H9 (cell line): ENCODE measurements around the gene PACSIN2. TPM values are rescaled to one million over a fixed set of nuclear protein-coding genes. Genes with fewer than 3 reads are reported as not detected.

Experiments
- DNase-seq: peaks from one replicate; pipeline ENCODE4 v3.0.0-alpha.2; 2017
- H2AFZ ChIP-seq: one replicate; pipeline ENCODE4 v1.6.1; 2013; ENCODE audit warnings: mild to moderate bottlenecking, low read length, control low read depth, moderate library complexity
- H2AK5ac ChIP-seq: 2 replicates; pipeline ENCODE4 v1.6.1; 2013; ENCODE audit warnings: low read length, control low read depth, mixed read lengths; ENCODE audit not compliant: insufficient read length
- H2BK120ac ChIP-seq: one replicate; pipeline ENCODE4 v1.6.1; 2013; ENCODE audit warnings: low read depth, mild to moderate bottlenecking, low read length, control low read depth, inconsistent platforms; ENCODE audit not compliant: poor library complexity, severe bottlenecking
- H2BK12ac ChIP-seq: 2 replicates; pipeline ENCODE4 v1.6.1; 2013; ENCODE audit warnings: low read length, control low read depth, mixed read lengths, low read depth; ENCODE audit not compliant: insufficient read length
- H2BK15ac ChIP-seq: 2 replicates; pipeline ENCODE4 v1.6.1; 2013; ENCODE audit warnings: low read depth, low read length, control low read depth
- H2BK20ac ChIP-seq: one replicate; pipeline ENCODE4 v1.6.1; 2013; ENCODE audit warnings: low read depth, mild to moderate bottlenecking, low read length, control low read depth, inconsistent platforms; ENCODE audit not compliant: poor library complexity, severe bottlenecking
- H2BK5ac ChIP-seq: 2 replicates; pipeline ENCODE4 v1.6.1; 2013; ENCODE audit warnings: low read length, control low read depth, mixed read lengths; ENCODE audit not compliant: insufficient read length
- H3K14ac ChIP-seq: 2 replicates; pipeline ENCODE4 v1.6.1; 2013; ENCODE audit warnings: low read length, control low read depth; ENCODE audit not compliant: insufficient read depth
- H3K18ac ChIP-seq: 2 replicates; pipeline ENCODE4 v1.6.1; 2013; ENCODE audit warnings: low read depth, mild to moderate bottlenecking, mixed read lengths, low read length, control low read depth; ENCODE audit not compliant: insufficient read length
- H3K23ac ChIP-seq: 2 replicates; pipeline ENCODE4 v1.6.1; 2013; ENCODE audit warnings: low read length, control low read depth, mixed read lengths, low read depth; ENCODE audit not compliant: insufficient read length
- H3K23me2 ChIP-seq: 2 replicates; pipeline ENCODE4 v1.6.1; 2013; ENCODE audit warnings: low read depth, mild to moderate bottlenecking, mixed read lengths, low read length, control low read depth; ENCODE audit not compliant: insufficient read length, poor library complexity, severe bottlenecking
- H3K27ac ChIP-seq: 2 replicates; pipeline ENCODE4 v1.5.1; 2013; ENCODE audit warnings: low read length, control low read depth, mixed read lengths, low read depth; ENCODE audit not compliant: insufficient read length
- H3K27me3 ChIP-seq: 2 replicates; pipeline ENCODE4 v1.6.1; 2013; ENCODE audit warnings: low read length, control low read depth, inconsistent platforms; ENCODE audit not compliant: insufficient read depth
- H3K4ac ChIP-seq: 2 replicates; pipeline ENCODE4 v1.6.1; 2013; ENCODE audit warnings: low read depth, mild to moderate bottlenecking, control low read depth, inconsistent platforms, low read length, moderate library complexity
- H3K4me1 ChIP-seq: 2 replicates; pipeline ENCODE4 v1.6.1; 2013; ENCODE audit warnings: low read length, control low read depth, inconsistent platforms; ENCODE audit not compliant: insufficient read depth
- H3K4me2 ChIP-seq: 2 replicates; pipeline ENCODE4 v1.6.1; 2013; ENCODE audit warnings: low read length, control low read depth, mixed read lengths; ENCODE audit not compliant: insufficient read length, insufficient read depth
- H3K56ac ChIP-seq: 2 replicates; pipeline ENCODE4 v1.6.1; 2013; ENCODE audit warnings: low read depth, mild to moderate bottlenecking, mixed read lengths, low read length, control low read depth; ENCODE audit not compliant: insufficient read length
- H3K79me1 ChIP-seq: 2 replicates; pipeline ENCODE4 v1.6.1; 2013; ENCODE audit warnings: low read depth, mild to moderate bottlenecking, moderate library complexity, low read length, control low read depth, inconsistent platforms; ENCODE audit not compliant: insufficient read depth, poor library complexity, severe bottlenecking
- H3K79me2 ChIP-seq: 2 replicates; pipeline ENCODE4 v1.6.1; 2013; ENCODE audit warnings: low read length, control low read depth, inconsistent platforms; ENCODE audit not compliant: insufficient read depth
- H3K9ac ChIP-seq: 2 replicates; pipeline ENCODE4 v1.6.1; 2013; ENCODE audit warnings: low read length, control low read depth, mixed read lengths; ENCODE audit not compliant: insufficient read length; ENCODE audit errors: extremely low read depth
- H3K9me3 ChIP-seq: one replicate; pipeline ENCODE4 v1.6.1; 2013; ENCODE audit warnings: low read depth, low read length, inconsistent platforms; ENCODE audit not compliant: control insufficient read depth
- H3T11ph ChIP-seq: one replicate; pipeline ENCODE4 v1.6.1; 2013; ENCODE audit warnings: mild to moderate bottlenecking, low read length, control low read depth, inconsistent platforms
- H4K20me1 ChIP-seq: one replicate; pipeline ENCODE4 v1.6.1; 2013; ENCODE audit not compliant: control insufficient read depth, insufficient read length, insufficient read depth
- H4K5ac ChIP-seq: 2 replicates; pipeline ENCODE4 v1.6.1; 2013; ENCODE audit warnings: low read depth, mild to moderate bottlenecking, mixed read lengths, low read length, control low read depth; ENCODE audit not compliant: insufficient read length
- H4K8ac ChIP-seq: replicated peaks from 2 replicates; pipeline ENCODE4 v1.6.1; 2013; ENCODE audit warnings: low read length, control low read depth, mixed read lengths, low read depth; ENCODE audit not compliant: insufficient read length
- H4K91ac ChIP-seq: 2 replicates; pipeline ENCODE4 v1.6.1; 2013; ENCODE audit warnings: low read depth, mild to moderate bottlenecking, moderate library complexity, mixed read lengths, low read length, control low read depth; ENCODE audit not compliant: insufficient read length
- H3K27ac Mint-ChIP-seq, 3 experiments: 2 replicates in 2 of 3; 3 replicates in 1 of 3; pipeline ENCODE4 v1.8.0; 2020 to 2021; ENCODE audit warnings: mixed read lengths in 3 of 3, mild to moderate bottlenecking in 1 of 3, moderate library complexity in 1 of 3
- H3K27me3 Mint-ChIP-seq: 2 replicates; pipeline ENCODE4 v1.8.0; 2021; ENCODE audit warnings: low read depth, mild to moderate bottlenecking, moderate library complexity, mixed read lengths
- H3K36me3 Mint-ChIP-seq, 3 experiments: 2 replicates in 2 of 3; 3 replicates in 1 of 3; pipeline ENCODE4 v1.8.0; 2020 to 2021; ENCODE audit warnings: low read depth in 3 of 3, mixed read lengths in 3 of 3; ENCODE audit not compliant: insufficient read depth in 1 of 3
- H3K4me1 Mint-ChIP-seq, 2 experiments: 2 replicates each; pipeline ENCODE4 v1.8.0; 2020; ENCODE audit warnings: mixed read lengths in 2 of 2
- H3K4me3 Mint-ChIP-seq, 2 experiments: 2 replicates in 1 of 2; 3 replicates in 1 of 2; pipeline ENCODE4 v1.8.0; 2020 to 2021; ENCODE audit warnings: mild to moderate bottlenecking in 2 of 2, mixed read lengths in 2 of 2, moderate library complexity in 1 of 2
- H3K9me3 Mint-ChIP-seq, 2 experiments: 2 replicates in 1 of 2; 3 replicates in 1 of 2; pipeline ENCODE4 v1.8.0; 2020; ENCODE audit warnings: mild to moderate bottlenecking in 2 of 2, mixed read lengths in 2 of 2, moderate library complexity in 1 of 2
- WGBS: extraction: QIAGEN DNeasy Blood & Tissue Kit; methylation state at CpG from one replicate; pipeline ENCODE4 v1.1.7; 2013; ENCODE audit warnings: missing lambda C conversion rate, low lambda C conversion rate, mixed read lengths; ENCODE audit not compliant: insufficient read length; ENCODE audit errors: extremely low coverage; 5-methylcytosine and 5-hydroxymethylcytosine counted together
- total RNA-seq: library from RNA; stranded (reverse); gene quantifications from 2 replicates; pipeline ENCODE4 v1.2.1, GENCODE V29; 2021
- TF ChIP-seq, protein P1 (sequence below): fragments of 200-600 bp; sonication (generic); conservative IDR thresholded peaks from 3 replicates; pipeline ENCODE4 v1.8.0; 2021; ENCODE audit warnings: antibody characterized with exemption, mild to moderate bottlenecking

PACSIN2 gene
- total RNA-seq, 1 experiment from 2014 or later: 62.3 TPM

DNA sequence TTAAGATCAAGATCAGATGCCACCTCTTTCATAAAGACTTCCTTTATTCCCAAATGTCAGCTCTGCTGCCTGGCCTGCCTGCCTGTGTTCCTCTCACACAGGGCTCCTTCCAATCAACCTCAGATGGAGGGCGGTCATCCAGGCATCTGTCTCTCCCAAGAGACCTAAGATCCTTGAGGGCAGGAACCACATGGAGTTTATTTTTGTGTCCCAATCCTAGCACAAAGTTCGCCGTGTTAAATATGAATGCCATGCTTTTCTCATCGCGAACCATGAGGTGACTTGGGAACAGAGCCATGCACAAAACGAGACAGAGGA, 85.2 kb downstream of the PACSIN2 start:
- H3K56ac ChIP-seq: no peak overlapping the region
- H3K23ac ChIP-seq: no peak overlapping the region
- no peak for DNase-seq
- no peaks in the 10 kb centered on the region for H3K27me3 Mint-ChIP-seq
- no CpG with 5 or more reads among the region's 6 CpGs for WGBS
- peaks cover 29 to 40% of the 10 kb centered on the region in 2 experiments for H3K4me1 Mint-ChIP-seq
- peaks cover 6% of the 10 kb centered on the region; the same call in 1 of the 2 replicates for H3K79me2 ChIP-seq
- peaks cover 2% of the 10 kb centered on the region; the same call in 1 of the 2 replicates for H3K4me1 ChIP-seq
- no peak overlapping the region for H4K5ac ChIP-seq
- no peak overlapping the region for H3K4me2 ChIP-seq
- peak overlapping the region; percentile 36 to 53 (median 49); a peak in 6 of 7 replicates for H3K27ac Mint-ChIP-seq
- peaks cover 0 to 2% (median 0%) of the 10 kb centered on the region in 3 experiments; a peak in 1 of 7 replicates for H3K36me3 Mint-ChIP-seq
- no peak overlapping the region for H3K27ac ChIP-seq
- no peaks in the 10 kb centered on the region for H3K27me3 ChIP-seq
- no peak overlapping the region for H2BK12ac ChIP-seq
- no peak overlapping the region for H3K18ac ChIP-seq
- no peaks in the 10 kb centered on the region for H3K9me3 Mint-ChIP-seq
- no peak overlapping the region for H2BK20ac ChIP-seq
- no peak overlapping the region for H3K14ac ChIP-seq
- TF ChIP-seq, protein P1, sequence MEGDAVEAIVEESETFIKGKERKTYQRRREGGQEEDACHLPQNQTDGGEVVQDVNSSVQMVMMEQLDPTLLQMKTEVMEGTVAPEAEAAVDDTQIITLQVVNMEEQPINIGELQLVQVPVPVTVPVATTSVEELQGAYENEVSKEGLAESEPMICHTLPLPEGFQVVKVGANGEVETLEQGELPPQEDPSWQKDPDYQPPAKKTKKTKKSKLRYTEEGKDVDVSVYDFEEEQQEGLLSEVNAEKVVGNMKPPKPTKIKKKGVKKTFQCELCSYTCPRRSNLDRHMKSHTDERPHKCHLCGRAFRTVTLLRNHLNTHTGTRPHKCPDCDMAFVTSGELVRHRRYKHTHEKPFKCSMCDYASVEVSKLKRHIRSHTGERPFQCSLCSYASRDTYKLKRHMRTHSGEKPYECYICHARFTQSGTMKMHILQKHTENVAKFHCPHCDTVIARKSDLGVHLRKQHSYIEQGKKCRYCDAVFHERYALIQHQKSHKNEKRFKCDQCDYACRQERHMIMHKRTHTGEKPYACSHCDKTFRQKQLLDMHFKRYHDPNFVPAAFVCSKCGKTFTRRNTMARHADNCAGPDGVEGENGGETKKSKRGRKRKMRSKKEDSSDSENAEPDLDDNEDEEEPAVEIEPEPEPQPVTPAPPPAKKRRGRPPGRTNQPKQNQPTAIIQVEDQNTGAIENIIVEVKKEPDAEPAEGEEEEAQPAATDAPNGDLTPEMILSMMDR: no peak
- no peak overlapping the region for H4K91ac ChIP-seq
- H2BK5ac ChIP-seq: no peak overlapping the region
- H3K4me3 Mint-ChIP-seq: no peak overlapping the region
- H2AFZ ChIP-seq: no peak overlapping the region
- no peaks in the 10 kb centered on the region for H3K23me2 ChIP-seq
- H4K20me1 ChIP-seq: no peaks in the 10 kb centered on the region
- no peak overlapping the region for H2BK120ac ChIP-seq
- no peak overlapping the region for H2BK15ac ChIP-seq
- peaks cover 10% of the 10 kb centered on the region for H3K79me1 ChIP-seq
- no peak overlapping the region for H2AK5ac ChIP-seq
- no peak overlapping the region for H3K4ac ChIP-seq
- no peak overlapping the region for H3T11ph ChIP-seq
- H3K9ac ChIP-seq: no peak overlapping the region
- no peaks in the 10 kb centered on the region for H3K9me3 ChIP-seq
- no peak overlapping the region for H4K8ac ChIP-seq
